GM06990 (cell line): ENCODE results near the gene CALR.

Experiments used
- DNase-seq: peaks from one replicate; pipeline ENCODE4 v3.0.0-alpha.2; 2011; ENCODE audit not compliant: insufficient read length; ENCODE audit errors: extremely low read depth
- H3K27me3 ChIP-seq: replicated peaks from 2 replicates; pipeline ENCODE4 v1.6.0; 2011; ENCODE audit warnings: low read length; ENCODE audit not compliant: control insufficient read depth, insufficient read depth
- H3K36me3 ChIP-seq: 2 replicates; pipeline ENCODE4 v1.5.1; 2011; ENCODE audit warnings: low read length; ENCODE audit not compliant: control insufficient read depth, insufficient read depth
- H3K4me3 ChIP-seq: replicated peaks from 2 replicates; pipeline ENCODE4 v1.5.1; 2011; ENCODE audit warnings: low read depth, mild to moderate bottlenecking, control low read depth, low read length
- TF ChIP-seq, protein P1 (sequence below): IDR thresholded peaks from 2 replicates; pipeline ENCODE4 v1.5.1; 2011; ENCODE audit warnings: low read length, control low read depth, mild to moderate bottlenecking, inconsistent platforms; ENCODE audit not compliant: insufficient read depth, poor library complexity, severe bottlenecking

CALR gene

DNA sequence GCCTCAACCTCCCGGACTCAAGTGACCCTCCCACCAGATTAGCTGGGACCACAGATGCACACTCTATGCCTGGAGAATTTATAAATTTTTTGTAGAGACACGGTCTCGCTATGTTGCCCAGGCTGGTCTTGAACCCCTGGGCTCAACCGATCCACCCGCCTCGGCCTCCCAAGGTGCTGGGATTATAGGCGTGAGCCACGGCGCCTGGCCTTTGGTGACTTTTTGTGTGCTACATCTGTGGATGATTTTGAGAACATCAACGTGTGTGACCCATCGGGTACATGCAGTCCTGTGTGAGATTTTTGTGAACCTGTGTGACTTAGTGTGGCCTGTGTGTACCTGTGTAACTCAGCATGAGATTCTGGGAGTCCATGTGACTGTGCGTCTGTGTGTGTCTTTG lies 48.3 kb downstream of the CALR start:
- Histone ChIP-seq H3K4me3 (no peak overlapping the region), H3K27me3 (no peaks in the 10 kb centered on the region), H3K36me3 (no peaks in the 10 kb centered on the region)
- no peak for DNase-seq
- TF ChIP-seq, protein P1, sequence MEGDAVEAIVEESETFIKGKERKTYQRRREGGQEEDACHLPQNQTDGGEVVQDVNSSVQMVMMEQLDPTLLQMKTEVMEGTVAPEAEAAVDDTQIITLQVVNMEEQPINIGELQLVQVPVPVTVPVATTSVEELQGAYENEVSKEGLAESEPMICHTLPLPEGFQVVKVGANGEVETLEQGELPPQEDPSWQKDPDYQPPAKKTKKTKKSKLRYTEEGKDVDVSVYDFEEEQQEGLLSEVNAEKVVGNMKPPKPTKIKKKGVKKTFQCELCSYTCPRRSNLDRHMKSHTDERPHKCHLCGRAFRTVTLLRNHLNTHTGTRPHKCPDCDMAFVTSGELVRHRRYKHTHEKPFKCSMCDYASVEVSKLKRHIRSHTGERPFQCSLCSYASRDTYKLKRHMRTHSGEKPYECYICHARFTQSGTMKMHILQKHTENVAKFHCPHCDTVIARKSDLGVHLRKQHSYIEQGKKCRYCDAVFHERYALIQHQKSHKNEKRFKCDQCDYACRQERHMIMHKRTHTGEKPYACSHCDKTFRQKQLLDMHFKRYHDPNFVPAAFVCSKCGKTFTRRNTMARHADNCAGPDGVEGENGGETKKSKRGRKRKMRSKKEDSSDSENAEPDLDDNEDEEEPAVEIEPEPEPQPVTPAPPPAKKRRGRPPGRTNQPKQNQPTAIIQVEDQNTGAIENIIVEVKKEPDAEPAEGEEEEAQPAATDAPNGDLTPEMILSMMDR: no peak

DNA sequence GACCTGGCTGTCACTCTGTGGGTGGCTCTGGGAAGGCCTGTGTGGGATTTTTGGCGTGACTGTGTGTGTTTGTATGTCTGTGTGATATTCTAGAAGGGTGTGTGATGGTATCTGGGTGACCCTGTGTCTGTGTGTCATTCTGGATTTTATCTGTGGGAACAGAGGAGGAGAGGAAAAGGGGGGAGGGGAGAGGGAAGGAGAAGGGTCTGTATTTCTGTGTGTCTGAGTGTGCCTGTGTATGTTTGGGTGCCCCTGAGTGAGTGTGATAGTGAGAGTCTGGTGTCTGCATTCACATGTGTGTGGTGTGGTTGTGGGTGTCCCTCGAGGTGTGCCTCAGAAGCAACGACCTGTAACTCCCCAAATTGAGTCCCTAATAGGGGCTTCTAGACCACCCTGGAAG lies 48.8 kb downstream of the CALR start:
- TF ChIP-seq, protein P1: no peak
- no peaks in the 10 kb centered on the region for H3K27me3 ChIP-seq
- no peak for DNase-seq
- H3K36me3 ChIP-seq: no peaks in the 10 kb centered on the region
- H3K4me3 ChIP-seq: no peak overlapping the region

DNA sequence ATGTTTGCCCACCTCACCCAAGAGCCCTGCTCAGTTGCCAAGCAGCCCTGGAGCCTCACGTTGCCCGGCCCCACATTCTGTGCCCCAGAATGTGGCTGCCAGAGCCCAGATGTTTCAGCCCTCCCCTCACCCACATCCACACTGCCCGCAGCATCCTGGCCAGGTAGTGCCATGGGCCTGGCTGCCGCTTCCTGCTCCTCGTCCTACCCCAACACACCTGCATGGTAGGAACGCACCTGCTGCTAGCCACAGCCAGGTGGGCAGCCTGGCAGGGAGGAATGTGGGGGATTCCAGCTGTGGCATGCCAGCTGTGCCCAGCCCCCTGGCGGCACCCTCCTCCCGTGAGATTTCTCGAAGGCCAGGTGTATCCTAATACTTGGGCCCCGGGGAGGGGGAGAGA lies 49.4 kb downstream of the CALR start:
- Histone ChIP-seq H3K27me3 (no peaks in the 10 kb centered on the region), H3K36me3 (no peaks in the 10 kb centered on the region), H3K4me3 (no peak overlapping the region)
- no peak for DNase-seq
- TF ChIP-seq, protein P1: no peak

GRCh38 chr19:12990431-12990830 lies 52.0 kb downstream of the CALR start:
- H3K4me3 ChIP-seq: no peak overlapping the region
- no peak for DNase-seq
- no peaks in the 10 kb centered on the region; the same call in none of the 2 replicates for H3K27me3 ChIP-seq
- TF ChIP-seq, protein P1: no peak
- H3K36me3 ChIP-seq: no peaks in the 10 kb centered on the region

- no peak for DNase-seq
- H3K4me3 ChIP-seq: no peak overlapping the region
- TF ChIP-seq, protein P1: no peak
- H3K27me3 ChIP-seq: no peaks in the 10 kb centered on the region; the same call in none of the 2 replicates
- no peaks in the 10 kb centered on the region for H3K36me3 ChIP-seq
Measured at GRCh38 chr19:12990853-12991252, 52.4 kb downstream of the CALR start.

DNA sequence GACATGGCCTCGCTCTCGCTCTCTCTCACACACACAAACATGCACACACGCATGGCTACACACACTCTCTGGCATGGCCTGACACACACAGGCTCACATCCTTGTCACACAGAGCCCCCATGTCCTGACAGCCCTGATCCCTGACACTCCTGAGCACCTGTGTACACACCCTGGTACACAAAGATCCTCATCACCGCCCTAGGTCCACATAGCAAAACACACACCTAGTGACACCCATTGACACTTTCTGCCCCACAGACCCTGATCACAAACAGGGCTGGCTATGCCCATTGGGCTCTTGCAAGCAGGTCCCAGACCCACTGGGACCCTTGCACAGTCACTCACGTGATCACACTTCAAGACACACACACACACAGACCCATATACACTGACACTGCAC lies 52.9 kb downstream of the CALR start:
- H3K27me3 ChIP-seq: no peaks in the 10 kb centered on the region; the same call in none of the 2 replicates

More for the DNA sequence above, 52.9 kb downstream of the CALR start:
- TF ChIP-seq, protein P1: no peak
- no peaks in the 10 kb centered on the region for H3K36me3 ChIP-seq
- no peak overlapping the region for H3K4me3 ChIP-seq
- DNase-seq: no peak
